Measurements from ENCODE around the gene TLN1.

The TLN1 gene

GRCh38 chr9:35705372-35705771, 26.6 kb downstream of the TLN1 start:
- no peak for DNase-seq

- DNase-seq, result no peak
Measured at GRCh38 chr9:35703906-35704672, 27.9 kb downstream of the TLN1 start.

- no peak for DNase-seq
Measured at GRCh38 chr9:35702696-35703095, 29.3 kb downstream of the TLN1 start.

GRCh38 chr9:35700942-35701341, 31.1 kb downstream of the TLN1 start:
- DNase-seq, result no peak

- DNase-seq, result no peak
Measured at GRCh38 chr9:35700031-35700430, 32.0 kb downstream of the TLN1 start.

GRCh38 chr9:35698231-35698630, 33.8 kb downstream of the TLN1 start:
- no peak for DNase-seq

- DNase-seq, result no peak
Measured at GRCh38 chr9:35697486-35697885, 34.5 kb downstream of the TLN1 start.

GRCh38 chr9:35696520-35697215, 35.3 kb downstream of the TLN1 start:
- peak; percentile 41 to 44 for DNase-seq

GRCh38 chr9:35695943-35696401, 36.0 kb downstream of the TLN1 start:
- DNase-seq, result no peak

GRCh38 chr9:35691757-35692301, 40.2 kb downstream of the TLN1 start:
- no peak for DNase-seq

GRCh38 chr9:35691334-35691650, 40.7 kb downstream of the TLN1 start:
- no peak for DNase-seq

GRCh38 chr9:35690614-35691333, 41.2 kb downstream of the TLN1 start:
- DNase-seq, result peak in 1 of 2 donors; percentile 35

GRCh38 chr9:35690294-35690613, 41.7 kb downstream of the TLN1 start:
- DNase-seq, result no peak

- no peak for DNase-seq
Measured at GRCh38 chr9:35689542-35690293, 42.3 kb downstream of the TLN1 start, which contains the start of gene TPM2. Gene TPM2 (minus strand): TSS chr9:35689925. CDS start chr9:35689817, 108 bp downstream.

GRCh38 chr9:35688558-35689541, 43.1 kb downstream of the TLN1 start:
- DNase-seq, result no peak

- no peak for DNase-seq
Measured at GRCh38 chr9:35687972-35688557, 43.9 kb downstream of the TLN1 start.

GRCh38 chr9:35687306-35687705, 44.7 kb downstream of the TLN1 start:
- DNase-seq, result no peak

GRCh38 chr9:35686222-35687203, 45.5 kb downstream of the TLN1 start:
- no peak for DNase-seq

GRCh38 chr9:35685506-35685905, 46.5 kb downstream of the TLN1 start:
- no peak for DNase-seq

GRCh38 chr9:35684921-35685320, 47.1 kb downstream of the TLN1 start:
- no peak for DNase-seq

Measured in stimulated activated CD4-positive, alpha-beta T cell treated with anti-CD3 and anti-CD28 coated beads, Interleukin-2, amount 100 ng/mL, for 48 hours (primary cell).